Eye (tissue), 1 donor: ENCODE data around the gene NOS1.
"Not testable (repeated sequence)": the region's sequence is repeated elsewhere in the genome, so short reads cannot be mapped to it uniquely, and the experiment has no call there.

Experiments
- DNase-seq: peaks from one replicate; pipeline ENCODE4 v3.0.0-alpha.2; 2015

The NOS1 gene

DNA sequence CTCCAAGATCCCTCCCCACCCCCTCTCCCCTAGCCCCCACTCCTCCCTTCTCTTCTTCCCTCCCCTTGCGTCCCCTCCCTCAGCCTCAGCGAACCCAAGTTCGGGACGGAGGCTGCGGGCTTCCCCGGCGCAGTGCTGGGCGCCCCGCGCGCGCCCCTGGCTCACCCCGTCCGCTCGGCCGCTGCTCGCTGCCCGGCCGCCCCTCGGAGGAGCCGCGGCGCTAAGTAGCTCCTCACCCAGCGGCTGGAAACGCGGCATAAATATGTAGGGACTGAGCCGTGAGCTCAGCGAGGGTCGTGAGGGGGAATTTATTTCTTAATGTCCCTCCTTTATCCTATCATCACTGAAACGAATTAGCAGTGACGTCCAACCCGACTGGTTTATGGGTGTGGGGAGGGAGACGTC lies at the start of gene NOS1:
Gene NOS1, minus strand, starts transcription at position 280 of the 405 bp plus-strand sequence. CDS start 30,557 bp downstream, outside the sequence.
- no peak for DNase-seq

DNA sequence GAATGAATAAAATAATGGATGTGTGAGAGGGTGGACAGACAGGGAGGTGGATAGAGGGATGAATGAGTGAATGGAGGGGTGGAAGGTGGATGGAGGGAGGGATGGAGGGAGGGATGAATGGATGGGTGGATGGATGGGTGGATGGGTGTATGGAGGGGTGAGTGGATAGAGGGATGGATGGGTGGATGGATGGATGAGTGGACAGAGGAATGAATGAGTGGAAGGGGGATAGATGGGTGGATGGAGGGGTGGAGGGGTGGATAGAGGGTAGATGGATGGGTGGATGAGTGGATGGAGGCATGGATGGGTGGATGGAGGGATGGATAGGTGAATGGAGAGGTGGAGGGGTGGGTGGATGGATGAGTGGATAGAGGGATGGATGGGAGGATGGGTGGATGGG lies 47.9 kb upstream of the NOS1 start:
- DNase-seq: no peak

DNA sequence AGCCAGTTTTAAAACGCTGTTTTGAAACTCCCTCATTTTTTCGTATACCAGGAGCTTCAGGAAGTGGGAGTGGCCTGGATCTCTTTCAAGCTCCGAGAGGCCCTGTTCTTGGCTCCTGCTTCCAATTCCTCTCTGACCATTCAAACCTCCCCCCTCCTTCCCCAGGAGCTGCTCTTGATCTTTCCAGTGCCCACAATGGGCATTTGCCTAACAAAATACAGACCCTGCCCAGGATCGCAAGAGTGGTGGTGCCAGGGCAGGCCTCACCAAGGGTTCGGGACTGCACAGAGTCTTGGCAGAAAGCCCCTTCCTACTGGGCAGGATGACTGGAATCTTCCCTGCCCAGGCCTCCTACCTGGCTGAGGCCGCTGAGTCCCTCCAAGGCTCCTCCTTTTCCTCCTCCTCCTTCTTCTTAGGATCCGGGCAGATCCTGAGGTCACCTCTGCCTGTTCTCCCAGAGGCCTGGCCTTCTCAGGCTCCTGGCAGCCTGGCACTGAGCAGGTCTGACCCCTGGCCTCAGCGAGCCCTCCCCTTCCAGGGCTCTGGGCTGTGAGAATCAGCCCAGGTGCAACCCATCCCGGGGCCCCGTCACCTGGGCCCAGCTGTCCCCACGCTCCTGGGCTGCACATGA lies 46.9 kb upstream of the NOS1 start:
- DNase-seq: peak; percentile 65

DNA sequence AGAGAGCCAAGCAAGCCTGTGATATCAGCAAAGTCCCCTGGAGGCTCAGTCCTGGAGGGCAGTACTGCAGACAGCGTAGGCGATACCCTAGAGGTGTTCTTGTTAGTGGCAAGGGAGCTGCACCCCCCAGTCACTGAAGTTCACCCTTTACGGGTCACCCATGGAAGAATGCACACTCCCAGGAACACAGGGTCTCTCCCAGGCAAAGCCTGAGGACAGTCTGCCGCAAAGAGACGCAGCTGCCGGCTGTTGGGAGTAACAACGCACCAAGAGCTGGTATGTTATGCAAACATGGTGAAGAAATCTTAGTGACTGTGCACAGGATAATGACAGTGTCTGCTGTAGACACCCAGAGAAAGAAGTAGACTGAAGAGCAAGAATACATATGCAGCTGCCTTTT lies 43.5 kb upstream of the NOS1 start:
- DNase-seq: no peak

GRCh38 chr12:117404203-117404853 lies 42.9 kb upstream of the NOS1 start:
- DNase-seq: no peak

- no peak for DNase-seq
These were observed 42.2 kb upstream of the NOS1 start for GRCh38 chr12:117403586-117404139.

- DNase-seq: no peak
These were observed 40.9 kb upstream of the NOS1 start for GRCh38 chr12:117402363-117402762.

DNA sequence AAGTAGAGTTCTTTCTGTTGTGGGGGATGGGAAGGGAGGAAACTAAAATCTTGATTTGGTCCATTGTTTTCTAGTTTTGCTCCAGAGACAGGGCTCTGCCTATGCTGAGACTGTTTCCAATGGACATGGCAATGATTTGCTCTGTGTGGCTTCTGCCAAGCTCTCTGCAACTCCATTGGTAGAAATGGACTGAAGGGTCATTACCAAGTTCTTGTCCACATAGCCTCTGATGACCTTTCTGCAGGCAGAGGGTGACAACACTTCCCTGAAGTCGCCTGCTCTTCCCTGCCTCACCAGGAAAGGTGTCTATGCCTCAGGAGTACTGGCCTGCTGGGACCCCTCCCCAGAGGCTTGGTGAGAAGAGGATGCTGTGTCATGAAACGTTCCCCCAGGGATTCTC lies 39.5 kb upstream of the NOS1 start:
- DNase-seq: no peak

- not testable (repeated sequence) for DNase-seq
These were observed 37.1 kb upstream of the NOS1 start for GRCh38 chr12:117398482-117398881.

- no peak for DNase-seq
These were observed 34.3 kb upstream of the NOS1 start for GRCh38 chr12:117395766-117396165.

DNA sequence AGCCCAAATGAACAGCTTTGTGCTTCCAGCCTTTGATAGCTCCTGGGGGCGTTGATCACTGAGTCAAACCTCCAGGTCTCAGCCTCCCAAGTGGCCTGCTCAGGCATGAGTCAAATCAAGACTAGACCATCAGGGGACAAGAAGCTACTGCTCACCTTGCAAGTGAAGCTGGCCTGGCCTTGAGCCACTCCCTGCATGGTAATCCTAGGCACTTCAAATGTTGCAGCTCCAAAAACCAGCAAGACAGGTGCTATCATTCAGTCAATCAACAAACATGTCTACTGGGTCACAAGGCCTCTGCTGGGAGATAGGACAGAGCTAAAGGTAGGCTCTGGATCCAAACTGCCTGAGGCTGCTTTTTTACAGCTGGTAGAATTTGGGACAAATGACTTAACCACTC lies 33.1 kb upstream of the NOS1 start:
- DNase-seq: no peak

- DNase-seq: no peak
These were observed 32.2 kb upstream of the NOS1 start for GRCh38 chr12:117393656-117394055.

DNA sequence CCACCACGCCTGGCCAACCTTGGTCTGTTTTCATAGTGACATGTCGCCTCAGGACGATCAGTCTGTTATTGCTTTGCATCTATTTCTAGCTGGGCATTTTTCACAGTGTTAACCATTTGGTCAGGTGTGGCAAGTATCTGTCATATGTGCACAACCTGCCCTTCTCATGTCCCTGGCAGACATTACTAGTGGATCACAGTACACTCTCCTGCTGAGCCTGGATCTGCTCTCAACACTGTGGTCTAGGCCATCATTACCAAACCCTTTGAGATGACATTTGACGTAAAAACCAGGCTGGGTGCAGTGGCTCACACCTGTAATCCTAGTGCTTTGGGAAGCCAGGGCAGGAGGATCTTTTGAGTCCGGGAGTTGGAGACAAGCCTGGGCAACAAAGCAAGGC lies 29.4 kb upstream of the NOS1 start:
- DNase-seq: no peak

DNA sequence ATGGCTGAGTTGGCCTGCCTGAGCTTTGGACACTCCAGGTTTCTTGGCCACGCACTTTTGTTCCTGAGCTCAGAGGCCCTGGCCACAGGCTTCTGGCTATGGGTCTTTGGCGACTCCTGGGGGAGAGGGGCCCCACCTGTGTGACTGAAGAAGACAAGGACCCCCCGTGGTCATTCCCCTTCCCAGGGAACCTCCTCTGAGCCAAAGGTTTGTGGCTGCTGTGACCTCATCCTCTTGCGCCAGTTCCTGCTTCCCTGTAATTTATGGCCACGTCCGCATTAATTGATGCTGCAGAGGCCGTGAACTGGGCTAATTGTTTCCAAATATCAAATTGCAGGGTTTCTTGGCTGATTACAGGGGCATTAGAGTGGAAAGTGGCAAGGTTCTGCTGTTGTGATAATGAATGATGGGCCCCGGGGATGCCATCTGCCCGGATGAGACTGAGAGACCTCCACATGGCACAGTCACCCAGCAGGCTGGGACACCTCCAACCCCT lies 27.6 kb upstream of the NOS1 start:
- DNase-seq: no peak

DNA sequence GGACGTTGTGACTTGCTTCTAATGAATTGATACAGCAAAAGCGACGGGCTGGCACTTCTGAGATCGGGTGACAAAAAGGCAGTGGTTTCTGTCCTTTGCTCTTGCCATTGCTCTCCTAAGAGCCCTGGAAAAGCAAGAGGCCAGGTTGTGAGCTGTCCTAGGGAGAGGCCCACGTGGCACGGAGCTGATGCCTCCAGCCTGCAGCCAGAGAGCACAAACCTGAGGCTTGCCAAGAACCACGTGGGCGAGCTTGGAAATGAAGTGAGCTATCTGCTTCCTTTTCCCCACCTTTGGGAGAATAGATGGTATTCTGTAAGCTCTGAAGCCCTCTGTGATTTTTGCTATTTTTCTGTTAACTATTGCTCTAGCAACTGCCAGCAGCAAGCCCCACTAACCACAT lies 26.4 kb upstream of the NOS1 start:
- no peak for DNase-seq

GRCh38 chr12:117384735-117385134 lies 23.3 kb upstream of the NOS1 start:
- no peak for DNase-seq

DNA sequence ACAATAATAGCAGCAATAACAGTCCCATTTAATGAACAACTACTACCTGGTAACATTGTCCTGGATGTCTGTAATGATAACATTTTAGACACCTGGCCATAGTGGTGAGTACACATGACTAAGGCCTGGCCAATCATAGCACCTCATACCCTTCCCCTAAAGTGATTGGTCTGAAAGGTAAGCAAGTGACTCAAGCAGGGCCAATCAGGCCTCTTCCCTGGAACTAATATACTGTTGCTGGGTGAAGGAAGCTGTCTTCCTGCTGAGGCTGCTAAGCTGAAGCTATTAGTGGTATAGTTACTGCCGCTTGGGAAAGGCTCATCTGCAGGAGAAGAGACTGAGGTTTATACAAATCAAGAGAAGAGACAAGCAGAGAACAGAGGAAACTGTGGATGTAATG lies 18.7 kb upstream of the NOS1 start:
- no peak for DNase-seq

GRCh38 chr12:117377758-117378157 lies 16.3 kb upstream of the NOS1 start:
- no peak for DNase-seq

DNA sequence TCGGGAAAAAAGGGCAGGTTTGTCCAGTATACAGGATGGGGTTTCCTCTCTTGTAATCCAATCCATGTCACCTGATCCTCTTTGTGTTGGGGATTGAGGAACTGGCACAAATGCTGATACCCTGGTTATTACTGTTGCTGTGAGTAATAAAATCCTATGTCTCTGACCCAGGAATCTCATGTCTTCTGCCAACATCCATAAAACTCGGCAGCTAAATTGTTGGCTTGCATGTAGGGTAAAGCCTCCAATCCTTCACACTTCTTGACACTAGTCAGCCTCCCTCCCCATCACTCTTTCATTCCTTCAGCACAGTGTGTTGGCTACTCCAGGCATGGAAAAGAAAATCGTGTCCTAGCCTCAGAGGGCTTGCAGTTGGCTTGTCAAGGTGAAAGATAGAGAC lies 9.2 kb upstream of the NOS1 start:
- no peak for DNase-seq

DNA sequence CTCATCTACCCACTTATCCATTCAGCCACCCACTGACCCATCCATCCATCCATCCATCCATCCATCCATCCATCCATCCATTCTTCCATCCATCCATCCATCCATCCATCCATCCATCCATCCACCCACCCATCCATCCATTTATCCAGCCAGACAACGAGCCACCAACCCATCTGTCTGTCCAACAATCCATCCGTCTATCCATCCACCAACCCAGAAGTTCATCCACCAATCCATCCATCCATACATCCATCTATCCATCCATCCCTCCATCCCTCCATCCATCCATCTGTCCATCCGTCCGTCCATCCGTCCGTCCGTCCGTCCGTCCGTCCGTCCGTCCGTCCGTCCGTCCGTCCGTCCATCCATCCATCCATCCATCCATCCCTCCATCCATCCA lies 8.6 kb upstream of the NOS1 start:
- DNase-seq: not testable (repeated sequence)

DNA sequence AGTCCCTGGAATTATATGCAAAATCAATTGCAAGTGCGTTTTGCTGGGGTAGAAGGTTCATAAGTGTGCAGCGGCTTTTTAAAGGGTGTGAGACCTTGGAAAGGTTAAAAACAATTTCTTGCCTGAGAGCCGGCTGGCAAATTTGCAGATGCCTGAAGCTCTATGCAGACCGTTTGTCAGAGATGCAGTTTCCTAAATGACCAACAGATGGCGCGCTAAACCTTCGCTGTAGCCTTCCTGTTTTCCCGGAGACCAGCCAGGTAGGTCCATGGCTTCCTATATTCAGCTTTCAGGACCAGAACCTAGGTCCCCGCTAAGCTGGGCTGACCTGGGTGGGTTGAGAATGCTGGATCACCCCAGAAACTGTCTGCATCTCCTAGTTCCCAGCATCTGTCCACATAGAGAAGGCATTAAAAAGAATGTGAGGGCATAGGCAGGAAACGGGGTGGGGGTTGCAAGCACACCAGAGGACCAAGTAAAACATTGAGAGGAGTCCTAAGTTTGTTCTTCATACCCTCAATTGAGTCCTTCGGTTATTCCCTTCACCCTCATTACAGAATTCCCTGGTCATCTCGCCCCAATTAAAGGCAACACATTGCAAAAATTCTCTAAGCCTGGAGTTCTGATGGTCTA lies 5.7 kb upstream of the NOS1 start:
- DNase-seq: peak; percentile 96

- no peak for DNase-seq
These were observed 3.7 kb upstream of the NOS1 start for GRCh38 chr12:117365049-117365616.

- DNase-seq: no peak
These were observed 2.6 kb upstream of the NOS1 start for GRCh38 chr12:117363953-117364486.
